SK-N-SH (cell line): ENCODE measurements around the gene ENTPD1. TPM values are rescaled to one million over a fixed set of nuclear protein-coding genes. Genes with fewer than 3 reads are reported as not detected.

Experiments
- CTCF ChIA-PET: fragments of 300-600, 350-600 bp; formaldehyde crosslinking; extraction: SDS; loops from one replicate; lab custom pipeline; 2021; lab: Yijun Ruan, JAX
- POLR2A ChIA-PET: fragments of 350-600 bp; sonication (Branson Sonifier 250); formaldehyde crosslinking; extraction: SDS; loops from one replicate; lab custom pipeline; 2020; ENCODE audit warnings: antibody characterized with exemption, inconsistent platforms; lab: Yijun Ruan, JAX
- DNase-seq: peaks from one replicate; pipeline ENCODE4 v3.0.0; 2012
- H2AFZ ChIP-seq: fragments of 200-600 bp; sonication (generic); 2 replicates; pipeline ENCODE4 v1.8.1; 2016; ENCODE audit warnings: antibody characterized with exemption, mild to moderate bottlenecking, low read depth
- H3F3A ChIP-seq: fragments of 200-600 bp; sonication (generic); replicated peaks from 2 replicates; pipeline ENCODE3; 2016; ENCODE audit warnings: antibody characterized with exemption, mild to moderate bottlenecking; ENCODE audit not compliant: insufficient read depth
- H3K27ac ChIP-seq, 2 experiments: fragments of 200-500 bp in 1 of 2; fragments of 200-600 bp in 1 of 2; sonication (Bioruptor generic) in 1 of 2; sonication (generic), shearing (Covaris generic) in 1 of 2; 2 replicates each; pipeline versions ENCODE4 v1.5.1 to v1.6.1; 2014 to 2016; ENCODE audit warnings: low read depth in 2 of 2, inconsistent platforms in 1 of 2, low read length in 1 of 2, mild to moderate bottlenecking in 1 of 2, mixed read lengths in 1 of 2
- H3K27me3 ChIP-seq: fragments of 200-600 bp; sonication (generic), shearing (Covaris generic); 2 replicates; pipeline ENCODE4 v1.6.1; 2016; ENCODE audit warnings: mixed run types; ENCODE audit not compliant: insufficient read depth
- H3K36me3 ChIP-seq, 2 experiments: fragments of 200-500 bp in 1 of 2; fragments of 200-600 bp in 1 of 2; sonication (Bioruptor generic) in 1 of 2; sonication (generic) in 1 of 2; replicated peaks in 1 of 2; 2 replicates each; pipeline versions ENCODE3 to v1.5.1; 2014 to 2016; ENCODE audit warnings: low read length in 1 of 2, mild to moderate bottlenecking in 1 of 2; ENCODE audit not compliant: insufficient read depth in 2 of 2, control insufficient read depth in 1 of 2
- H3K4me1 ChIP-seq, 2 experiments: fragments of 200-500 bp in 1 of 2; fragments of 200-600 bp in 1 of 2; sonication (Bioruptor generic) in 1 of 2; sonication (generic), shearing (Covaris generic) in 1 of 2; 2 replicates each; pipeline versions ENCODE4 v1.5.1 to v1.6.1; 2014 to 2016; ENCODE audit warnings: low read depth in 1 of 2, low read length in 1 of 2, mixed run types in 1 of 2; ENCODE audit not compliant: insufficient read depth in 2 of 2, control insufficient read depth in 1 of 2
- H3K4me2 ChIP-seq: fragments of 200-600 bp; sonication (generic), shearing (Covaris generic); 2 replicates; pipeline ENCODE4 v1.6.1; 2017; ENCODE audit warnings: mixed run types
- H3K4me3 ChIP-seq, 2 experiments: fragments of 200-500 bp in 1 of 2; fragments of 200-600 bp in 1 of 2; sonication (Bioruptor generic) in 1 of 2; sonication (generic), shearing (Covaris generic) in 1 of 2; 2 replicates each; pipeline versions ENCODE4 v1.5.1 to v1.8.1; 2014 to 2016; ENCODE audit warnings: low read depth in 2 of 2, inconsistent platforms in 1 of 2, low read length in 1 of 2, mild to moderate bottlenecking in 1 of 2, mixed read lengths in 1 of 2, moderate library complexity in 1 of 2
- H3K79me2 ChIP-seq: fragments of 200-600 bp; sonication (generic); 2 replicates; pipeline ENCODE4 v1.8.1; 2017; ENCODE audit warnings: mild to moderate bottlenecking; ENCODE audit not compliant: insufficient read depth
- H3K9ac ChIP-seq: fragments of 200-600 bp; sonication (generic); 2 replicates; pipeline ENCODE4 v1.6.1; 2017; ENCODE audit warnings: mixed run types
- H3K9me2 ChIP-seq: fragments of 200-600 bp; sonication (generic); 2 replicates; pipeline ENCODE4 v1.6.1; 2017; ENCODE audit warnings: mixed run types
- H3K9me3 ChIP-seq: fragments of 200-600 bp; sonication (generic); 2 replicates; pipeline ENCODE4 v1.6.1; 2017; ENCODE audit warnings: mixed run types, mild to moderate bottlenecking, moderate library complexity
- H4K20me1 ChIP-seq: fragments of 200-600 bp; sonication (generic); 2 replicates; pipeline ENCODE4 v1.6.1; 2017; ENCODE audit warnings: mild to moderate bottlenecking, mixed run types; ENCODE audit not compliant: insufficient read depth
- EP300 ChIP-seq, 2 experiments: IDR thresholded peaks; 2 replicates each; pipeline versions ENCODE4 v1.4.0 to v1.6.1; 2012; ENCODE audit warnings: borderline replicate concordance in 1 of 2, low read depth in 1 of 2, low read length in 1 of 2
- EZH2phosphoT487 ChIP-seq: fragments of 200-600 bp; sonication (generic); IDR thresholded peaks from 2 replicates; pipeline ENCODE4 v1.6.1; 2017; ENCODE audit warnings: low read depth, mixed run types, mild to moderate bottlenecking, antibody characterized with exemption, moderate library complexity, borderline replicate concordance
- FOSL2 ChIP-seq: IDR thresholded peaks from 2 replicates; pipeline ENCODE4 v1.4.0; 2012; ENCODE audit warnings: low read depth, mild to moderate bottlenecking, moderate library complexity, borderline replicate concordance
- FOXJ3 ChIP-seq: sonication (generic); formaldehyde crosslinking; IDR thresholded peaks from 2 replicates; pipeline ENCODE4 v1.5.1; 2020; ENCODE audit warnings: mild to moderate bottlenecking, missing genetic modification reagents
- FOXM1 ChIP-seq: IDR thresholded peaks from 2 replicates; pipeline ENCODE4 v1.4.0; 2012; ENCODE audit warnings: low read depth, mild to moderate bottlenecking
- GATA2 ChIP-seq: sonication (generic); formaldehyde crosslinking; IDR thresholded peaks from 2 replicates; pipeline ENCODE4 v1.5.0; 2020; ENCODE audit warnings: mild to moderate bottlenecking, missing genetic modification reagents
- JUND ChIP-seq: IDR thresholded peaks from 2 replicates; pipeline ENCODE4 v1.4.0; 2012
- MEF2A ChIP-seq: IDR thresholded peaks from 2 replicates; pipeline ENCODE4 v1.4.0; 2012; ENCODE audit warnings: low read depth, borderline replicate concordance
- NFIC ChIP-seq: IDR thresholded peaks from 2 replicates; pipeline ENCODE4 v1.4.0; 2012; ENCODE audit warnings: borderline replicate concordance
- POLR2AphosphoS5 ChIP-seq: IDR thresholded peaks from 2 replicates; pipeline ENCODE4 v1.6.1; 2012; ENCODE audit warnings: low read depth, low read length
- RAD21 ChIP-seq: IDR thresholded peaks from 2 replicates; pipeline ENCODE4 v1.6.1; 2012; ENCODE audit warnings: mild to moderate bottlenecking, low read length
- RFX5 ChIP-seq: IDR thresholded peaks from 2 replicates; pipeline ENCODE4 v1.6.1; 2012; ENCODE audit warnings: mild to moderate bottlenecking, improper control_type of control experiment, low read length
- TAF1 ChIP-seq: IDR thresholded peaks from 2 replicates; pipeline ENCODE4 v1.6.1; 2012; ENCODE audit warnings: low read depth, mild to moderate bottlenecking, low read length, moderate library complexity, borderline replicate concordance
- WGBS: methylation state at CpG from one replicate; pipeline ENCODE4 v1.1.6; 2017; ENCODE audit warnings: low lambda C conversion rate; 5-methylcytosine and 5-hydroxymethylcytosine counted together
- polyA plus RNA-seq, 3 experiments: library from polyadenylated mRNA; depleted of rRNA; stranded (reverse); fragments of >200 nt; gene quantifications; 2 replicates each; pipeline ENCODE4 v1.2.3, GENCODE V29; 2012
- TF ChIP-seq, protein P1 (sequence below): fragments of 150-350 bp; IDR thresholded peaks from 2 replicates; pipeline ENCODE4 v1.6.1; 2017; ENCODE audit warnings: antibody characterized with exemption, low read length, low read depth, borderline replicate concordance
- TF ChIP-seq, protein P2 (sequence below): fragments of 200-600 bp; sonication (generic); IDR thresholded peaks from 2 replicates; pipeline ENCODE4 v1.6.1; 2017; ENCODE audit warnings: antibody characterized with exemption, mild to moderate bottlenecking, moderate library complexity
- TF ChIP-seq, protein P3 (sequence below): IDR thresholded peaks from 2 replicates; pipeline ENCODE4 v1.4.0; 2012; ENCODE audit warnings: low read depth, borderline replicate concordance
- TF ChIP-seq, protein P4 (sequence below): IDR thresholded peaks from 2 replicates; pipeline ENCODE4 v1.6.1; 2012; ENCODE audit warnings: mild to moderate bottlenecking, low read depth, low read length, moderate library complexity
- TF ChIP-seq, protein P5 (sequence below): IDR thresholded peaks from 2 replicates; pipeline ENCODE4; 2012

The ENTPD1 gene
- polyA plus RNA-seq, 1 of the 3 experiments (the other 2 are of a cell fraction) = 0.02 TPM

DNA sequence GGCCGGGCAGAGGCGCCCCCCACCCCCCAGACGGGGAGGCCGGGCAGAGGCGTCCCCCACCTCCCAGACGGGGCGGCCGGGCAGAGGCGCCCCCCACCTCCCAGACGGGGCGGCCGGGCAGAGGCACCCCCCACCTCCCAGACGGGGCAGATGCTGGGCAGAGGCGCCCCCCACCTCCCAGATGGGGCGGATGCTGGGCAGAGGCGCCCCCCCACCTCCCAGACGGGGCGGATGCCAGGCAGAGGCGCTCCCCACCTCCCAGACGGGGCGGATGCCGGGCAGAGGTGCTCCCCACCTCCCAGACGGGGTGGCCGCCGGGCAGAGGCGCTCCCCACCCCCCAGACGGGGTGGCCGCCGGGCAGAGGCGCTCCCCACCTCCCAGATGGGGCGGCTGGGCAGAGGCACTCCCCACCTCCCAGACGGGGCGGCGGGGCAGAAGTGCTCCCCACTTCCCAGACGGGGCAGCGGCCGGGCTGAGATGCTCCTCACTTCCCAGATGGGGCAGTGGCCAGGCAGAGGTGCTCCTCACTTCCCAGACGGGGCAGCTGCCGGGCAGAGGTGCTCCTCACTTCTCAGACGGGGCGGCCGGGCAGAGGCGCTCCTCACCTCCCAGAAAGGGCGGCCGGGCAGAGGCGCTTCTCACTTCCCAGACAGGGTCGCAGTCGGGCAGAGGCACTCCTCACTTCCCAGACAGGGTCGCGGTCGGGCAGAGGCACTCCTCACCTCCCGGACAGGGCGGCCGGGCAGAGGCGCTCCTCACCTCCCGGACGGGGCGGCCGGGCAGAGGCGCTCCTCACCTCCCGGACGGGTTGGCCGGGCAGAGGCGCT, 53.6 kb downstream of the ENTPD1 start:
- no peak for DNase-seq
- H3K9me3 ChIP-seq = no peaks in the 10 kb centered on the region
- H3K9ac ChIP-seq = no peak overlapping the region
- no peaks in the 10 kb centered on the region for H3K79me2 ChIP-seq
- no peaks in the 10 kb centered on the region for H3F3A ChIP-seq
- POLR2A ChIA-PET = no interaction called here
- 80% methylated on average over 1 of the region's 64 CpGs for WGBS
- H3K4me2 ChIP-seq = no peak overlapping the region
- H3K27ac ChIP-seq = no peak overlapping the region
- H4K20me1 ChIP-seq = no peaks in the 10 kb centered on the region
- H3K4me3 ChIP-seq = no peak overlapping the region
- H3K27me3 ChIP-seq = peaks cover 9% of the 10 kb centered on the region; the same call in 1 of the 2 replicates
- TF ChIP-seq RFX5 = no peak
- TF ChIP-seq, protein P1, sequence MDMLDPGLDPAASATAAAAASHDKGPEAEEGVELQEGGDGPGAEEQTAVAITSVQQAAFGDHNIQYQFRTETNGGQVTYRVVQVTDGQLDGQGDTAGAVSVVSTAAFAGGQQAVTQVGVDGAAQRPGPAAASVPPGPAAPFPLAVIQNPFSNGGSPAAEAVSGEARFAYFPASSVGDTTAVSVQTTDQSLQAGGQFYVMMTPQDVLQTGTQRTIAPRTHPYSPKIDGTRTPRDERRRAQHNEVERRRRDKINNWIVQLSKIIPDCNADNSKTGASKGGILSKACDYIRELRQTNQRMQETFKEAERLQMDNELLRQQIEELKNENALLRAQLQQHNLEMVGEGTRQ = no peak
- TF ChIP-seq TAF1 = no peak
- no peak for TF ChIP-seq GATA2
- no peak for TF ChIP-seq POLR2AphosphoS5
- TF ChIP-seq NFIC = no peak
- no peak for TF ChIP-seq FOXM1
- TF ChIP-seq, protein P2, sequence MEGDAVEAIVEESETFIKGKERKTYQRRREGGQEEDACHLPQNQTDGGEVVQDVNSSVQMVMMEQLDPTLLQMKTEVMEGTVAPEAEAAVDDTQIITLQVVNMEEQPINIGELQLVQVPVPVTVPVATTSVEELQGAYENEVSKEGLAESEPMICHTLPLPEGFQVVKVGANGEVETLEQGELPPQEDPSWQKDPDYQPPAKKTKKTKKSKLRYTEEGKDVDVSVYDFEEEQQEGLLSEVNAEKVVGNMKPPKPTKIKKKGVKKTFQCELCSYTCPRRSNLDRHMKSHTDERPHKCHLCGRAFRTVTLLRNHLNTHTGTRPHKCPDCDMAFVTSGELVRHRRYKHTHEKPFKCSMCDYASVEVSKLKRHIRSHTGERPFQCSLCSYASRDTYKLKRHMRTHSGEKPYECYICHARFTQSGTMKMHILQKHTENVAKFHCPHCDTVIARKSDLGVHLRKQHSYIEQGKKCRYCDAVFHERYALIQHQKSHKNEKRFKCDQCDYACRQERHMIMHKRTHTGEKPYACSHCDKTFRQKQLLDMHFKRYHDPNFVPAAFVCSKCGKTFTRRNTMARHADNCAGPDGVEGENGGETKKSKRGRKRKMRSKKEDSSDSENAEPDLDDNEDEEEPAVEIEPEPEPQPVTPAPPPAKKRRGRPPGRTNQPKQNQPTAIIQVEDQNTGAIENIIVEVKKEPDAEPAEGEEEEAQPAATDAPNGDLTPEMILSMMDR = no peak
- TF ChIP-seq JUND = no peak
- TF ChIP-seq, protein P3, sequence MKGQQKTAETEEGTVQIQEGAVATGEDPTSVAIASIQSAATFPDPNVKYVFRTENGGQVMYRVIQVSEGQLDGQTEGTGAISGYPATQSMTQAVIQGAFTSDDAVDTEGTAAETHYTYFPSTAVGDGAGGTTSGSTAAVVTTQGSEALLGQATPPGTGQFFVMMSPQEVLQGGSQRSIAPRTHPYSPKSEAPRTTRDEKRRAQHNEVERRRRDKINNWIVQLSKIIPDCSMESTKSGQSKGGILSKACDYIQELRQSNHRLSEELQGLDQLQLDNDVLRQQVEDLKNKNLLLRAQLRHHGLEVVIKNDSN = no peak
- no peak for TF ChIP-seq FOXJ3 (CRISPR knock-in tag)
- TF ChIP-seq EZH2phosphoT487 = no peak
- no peak for TF ChIP-seq FOSL2
- TF ChIP-seq, protein P4, sequence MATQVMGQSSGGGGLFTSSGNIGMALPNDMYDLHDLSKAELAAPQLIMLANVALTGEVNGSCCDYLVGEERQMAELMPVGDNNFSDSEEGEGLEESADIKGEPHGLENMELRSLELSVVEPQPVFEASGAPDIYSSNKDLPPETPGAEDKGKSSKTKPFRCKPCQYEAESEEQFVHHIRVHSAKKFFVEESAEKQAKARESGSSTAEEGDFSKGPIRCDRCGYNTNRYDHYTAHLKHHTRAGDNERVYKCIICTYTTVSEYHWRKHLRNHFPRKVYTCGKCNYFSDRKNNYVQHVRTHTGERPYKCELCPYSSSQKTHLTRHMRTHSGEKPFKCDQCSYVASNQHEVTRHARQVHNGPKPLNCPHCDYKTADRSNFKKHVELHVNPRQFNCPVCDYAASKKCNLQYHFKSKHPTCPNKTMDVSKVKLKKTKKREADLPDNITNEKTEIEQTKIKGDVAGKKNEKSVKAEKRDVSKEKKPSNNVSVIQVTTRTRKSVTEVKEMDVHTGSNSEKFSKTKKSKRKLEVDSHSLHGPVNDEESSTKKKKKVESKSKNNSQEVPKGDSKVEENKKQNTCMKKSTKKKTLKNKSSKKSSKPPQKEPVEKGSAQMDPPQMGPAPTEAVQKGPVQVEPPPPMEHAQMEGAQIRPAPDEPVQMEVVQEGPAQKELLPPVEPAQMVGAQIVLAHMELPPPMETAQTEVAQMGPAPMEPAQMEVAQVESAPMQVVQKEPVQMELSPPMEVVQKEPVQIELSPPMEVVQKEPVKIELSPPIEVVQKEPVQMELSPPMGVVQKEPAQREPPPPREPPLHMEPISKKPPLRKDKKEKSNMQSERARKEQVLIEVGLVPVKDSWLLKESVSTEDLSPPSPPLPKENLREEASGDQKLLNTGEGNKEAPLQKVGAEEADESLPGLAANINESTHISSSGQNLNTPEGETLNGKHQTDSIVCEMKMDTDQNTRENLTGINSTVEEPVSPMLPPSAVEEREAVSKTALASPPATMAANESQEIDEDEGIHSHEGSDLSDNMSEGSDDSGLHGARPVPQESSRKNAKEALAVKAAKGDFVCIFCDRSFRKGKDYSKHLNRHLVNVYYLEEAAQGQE = no peak
- no peak for TF ChIP-seq EP300 (IDR thresholded peaks at IDR 0.05; ENCODE audit: borderline replicate concordance in 1 of 2, low read depth in 1 of 2, low read length in 1 of 2)
- no peak for TF ChIP-seq MEF2A
- TF ChIP-seq RAD21 = no peak
- TF ChIP-seq, protein P5, sequence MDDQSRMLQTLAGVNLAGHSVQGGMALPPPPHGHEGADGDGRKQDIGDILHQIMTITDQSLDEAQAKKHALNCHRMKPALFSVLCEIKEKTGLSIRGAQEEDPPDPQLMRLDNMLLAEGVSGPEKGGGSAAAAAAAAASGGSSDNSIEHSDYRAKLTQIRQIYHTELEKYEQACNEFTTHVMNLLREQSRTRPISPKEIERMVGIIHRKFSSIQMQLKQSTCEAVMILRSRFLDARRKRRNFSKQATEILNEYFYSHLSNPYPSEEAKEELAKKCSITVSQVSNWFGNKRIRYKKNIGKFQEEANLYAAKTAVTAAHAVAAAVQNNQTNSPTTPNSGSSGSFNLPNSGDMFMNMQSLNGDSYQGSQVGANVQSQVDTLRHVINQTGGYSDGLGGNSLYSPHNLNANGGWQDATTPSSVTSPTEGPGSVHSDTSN = no peak
- TF ChIP-seq, all 33 proteins: peak for 0
- no peaks in the 10 kb centered on the region for H3K36me3 ChIP-seq
- H2AFZ ChIP-seq = no peak overlapping the region
- H3K4me1 ChIP-seq = no peaks in the 10 kb centered on the region
- CTCF ChIA-PET = no interaction called here
- H3K9me2 ChIP-seq = no peaks in the 10 kb centered on the region
